Neuronal stem cell (in vitro differentiated cells): ENCODE results near the gene HPCA.

Experiments used
- DNase-seq: peaks from one replicate; pipeline ENCODE4 v3.0.0-alpha.2; 2013; ENCODE audit warnings: low spot score
- H2AFZ ChIP-seq: one replicate; pipeline ENCODE4 v1.6.1; 2013; ENCODE audit warnings: mild to moderate bottlenecking, low read length, inconsistent platforms
- H2AK5ac ChIP-seq: 2 replicates; pipeline ENCODE4 v1.6.1; 2013; ENCODE audit warnings: low read depth, mild to moderate bottlenecking, inconsistent platforms, low read length, moderate library complexity, mixed read lengths
- H2BK120ac ChIP-seq: 2 replicates; pipeline ENCODE4 v1.6.1; 2013; ENCODE audit warnings: low read depth, mild to moderate bottlenecking, inconsistent platforms, low read length, moderate library complexity, mixed read lengths
- H2BK12ac ChIP-seq: one replicate; pipeline ENCODE4 v1.6.1; 2013; ENCODE audit warnings: low read length, inconsistent platforms
- H2BK15ac ChIP-seq: 2 replicates; pipeline ENCODE4 v1.6.1; 2013; ENCODE audit warnings: mild to moderate bottlenecking, low read length, inconsistent platforms, mixed read lengths
- H2BK5ac ChIP-seq: one replicate; pipeline ENCODE4 v1.6.1; 2013; ENCODE audit warnings: inconsistent platforms, mild to moderate bottlenecking, low read length, moderate library complexity
- H3K14ac ChIP-seq: one replicate; pipeline ENCODE4 v1.6.1; 2013; ENCODE audit warnings: low read length, inconsistent platforms
- H3K18ac ChIP-seq: 2 replicates; pipeline ENCODE4 v1.6.1; 2013; ENCODE audit warnings: low read length, inconsistent platforms
- H3K23ac ChIP-seq: 2 replicates; pipeline ENCODE4 v1.6.1; 2013; ENCODE audit warnings: low read depth, mild to moderate bottlenecking, mixed read lengths, low read length, inconsistent platforms; ENCODE audit not compliant: poor library complexity
- H3K27ac ChIP-seq: replicated peaks from 3 replicates; pipeline ENCODE4 v1.5.1; 2013; ENCODE audit warnings: low read length, inconsistent platforms
- H3K27me3 ChIP-seq, 3 experiments: 2 replicates each; pipeline ENCODE4 v1.6.1; 2013; ENCODE audit warnings: low read length in 3 of 3, mild to moderate bottlenecking in 2 of 3, inconsistent platforms in 1 of 3, low read depth in 1 of 3, mixed read lengths in 1 of 3, moderate library complexity in 1 of 3; ENCODE audit not compliant: control insufficient read depth in 3 of 3, insufficient read depth in 3 of 3
- H3K36me3 ChIP-seq, 2 donors: replicated peaks in 1 of 2; 2 replicates each; pipeline ENCODE4 v1.6.1; 2013; ENCODE audit warnings: low read length in 2 of 2; ENCODE audit not compliant: control insufficient read depth in 2 of 2, insufficient read depth in 2 of 2
- H3K4ac ChIP-seq: 2 replicates; pipeline ENCODE4 v1.6.1; 2013; ENCODE audit warnings: inconsistent platforms, mild to moderate bottlenecking, low read length, moderate library complexity
- H3K4me1 ChIP-seq, 2 donors: 1 replicate in 1 of 2; 2 replicates in 1 of 2; pipeline ENCODE4 v1.6.1; 2013; ENCODE audit warnings: low read length in 2 of 2, low read depth in 1 of 2; ENCODE audit not compliant: control insufficient read depth in 2 of 2, insufficient read depth in 1 of 2
- H3K4me2 ChIP-seq: one replicate; pipeline ENCODE4 v1.6.1; 2013; ENCODE audit warnings: mild to moderate bottlenecking, low read length, inconsistent platforms; ENCODE audit not compliant: insufficient read depth, poor library complexity, severe bottlenecking
- H3K4me3 ChIP-seq, 2 donors: 2 replicates each; pipeline ENCODE4 v1.5.1; 2013; ENCODE audit warnings: low read length in 2 of 2, mild to moderate bottlenecking in 2 of 2, inconsistent platforms in 1 of 2, moderate library complexity in 1 of 2
- H3K79me1 ChIP-seq: one replicate; pipeline ENCODE4 v1.6.1; 2013; ENCODE audit warnings: low read depth, mild to moderate bottlenecking, inconsistent platforms, low read length, moderate library complexity
- H3K9ac ChIP-seq: one replicate; pipeline ENCODE4 v1.6.1; 2013; ENCODE audit warnings: mild to moderate bottlenecking, low read depth, low read length, inconsistent platforms; ENCODE audit not compliant: poor library complexity
- H3K9me3 ChIP-seq, 2 donors: replicated peaks in 1 of 2; 2 replicates each; pipeline versions ENCODE3 to v1.6.1; 2013; ENCODE audit warnings: low read length in 2 of 2, mild to moderate bottlenecking in 2 of 2, inconsistent platforms in 1 of 2, low read depth in 1 of 2, mixed read lengths in 1 of 2, moderate library complexity in 1 of 2; ENCODE audit not compliant: control insufficient read depth in 2 of 2, insufficient read depth in 1 of 2
- H4K8ac ChIP-seq: one replicate; pipeline ENCODE4 v1.6.1; 2013; ENCODE audit warnings: low read depth, mild to moderate bottlenecking, inconsistent platforms, low read length, moderate library complexity
- H4K91ac ChIP-seq: one replicate; pipeline ENCODE4 v1.6.1; 2013; ENCODE audit warnings: low read length, low read depth, mild to moderate bottlenecking, inconsistent platforms; ENCODE audit not compliant: poor library complexity
- WGBS, 2 donors: extraction: QIAGEN DNeasy Blood & Tissue Kit; methylation state at CpG; one replicate each; pipeline ENCODE4 v1.1.7; 2013; ENCODE audit warnings: missing lambda C conversion rate in 2 of 2, mixed read lengths in 1 of 2; ENCODE audit not compliant: insufficient read length in 2 of 2, insufficient replicate concordance in 1 of 2; ENCODE audit errors: extremely low coverage in 2 of 2; 5-methylcytosine and 5-hydroxymethylcytosine counted together

HPCA gene

DNA sequence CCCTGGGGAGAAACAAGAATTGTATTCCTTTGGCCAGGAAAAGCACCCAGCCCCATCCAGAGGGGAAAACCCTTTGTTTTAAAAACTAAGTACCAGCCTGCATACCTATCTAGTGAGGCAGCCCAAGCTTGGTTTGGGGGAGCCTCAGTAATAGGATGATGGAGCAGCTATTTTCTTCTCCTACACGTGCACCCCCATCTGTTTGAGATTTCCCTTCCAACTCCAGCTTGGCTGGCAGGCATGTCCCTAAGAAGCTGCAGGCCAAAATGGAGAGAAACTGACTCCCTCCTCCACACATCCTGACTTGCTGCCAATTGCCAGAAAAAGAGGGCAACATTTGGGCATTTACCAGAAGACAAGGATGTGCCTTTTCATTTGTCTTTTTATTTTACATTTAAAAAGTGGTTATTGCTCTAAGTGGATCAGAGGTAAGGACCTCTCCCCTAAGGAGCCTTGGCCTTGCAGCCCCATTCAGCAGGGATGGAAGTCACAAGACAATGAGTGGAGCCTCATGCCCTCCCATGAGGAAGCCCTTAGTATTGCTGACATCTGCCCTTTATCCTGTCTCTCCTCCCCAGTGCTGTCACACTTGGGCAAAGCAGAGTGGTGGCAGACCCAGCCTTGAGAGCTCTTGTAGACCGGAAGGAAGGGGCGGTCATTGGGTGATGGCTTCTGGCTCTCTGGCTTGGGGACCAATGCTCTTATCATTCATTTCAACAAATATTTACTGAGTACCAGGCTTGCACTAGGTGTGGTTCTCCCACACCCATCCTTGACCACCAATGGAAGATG is 24.2 kb upstream of the HPCA start:
- H3K36me3 ChIP-seq, result peaks cover 5 to 61% of the 10 kb centered on the region in 2 donors
- H3K9ac ChIP-seq, result no peak overlapping the region
- H2AFZ ChIP-seq, result no peak overlapping the region
- no peak overlapping the region for H3K23ac ChIP-seq
- H3K14ac ChIP-seq, result no peak overlapping the region
- DNase-seq, result no peak
- no peak overlapping the region for H2BK12ac ChIP-seq
- H3K4me2 ChIP-seq, result no peak overlapping the region
- H3K27me3 ChIP-seq, result no peaks in the 10 kb centered on the region
- H2AK5ac ChIP-seq, result no peak overlapping the region
- no peak overlapping the region for H4K8ac ChIP-seq
- no peaks in the 10 kb centered on the region for H3K4me1 ChIP-seq
- no peak overlapping the region for H3K4me3 ChIP-seq
- H2BK120ac ChIP-seq, result no peak overlapping the region
- H3K4ac ChIP-seq, result no peak overlapping the region
- no CpG with 5 or more reads among the region's 3 CpGs for WGBS, 2 donors
- H3K79me1 ChIP-seq, result no peaks in the 10 kb centered on the region
- H3K9me3 ChIP-seq, result no peaks in the 10 kb centered on the region
- H3K27ac ChIP-seq, result no peak overlapping the region
- no peak overlapping the region for H2BK15ac ChIP-seq
- H3K18ac ChIP-seq, result no peak overlapping the region
- no peak overlapping the region for H2BK5ac ChIP-seq
- H4K91ac ChIP-seq, result no peak overlapping the region

DNA sequence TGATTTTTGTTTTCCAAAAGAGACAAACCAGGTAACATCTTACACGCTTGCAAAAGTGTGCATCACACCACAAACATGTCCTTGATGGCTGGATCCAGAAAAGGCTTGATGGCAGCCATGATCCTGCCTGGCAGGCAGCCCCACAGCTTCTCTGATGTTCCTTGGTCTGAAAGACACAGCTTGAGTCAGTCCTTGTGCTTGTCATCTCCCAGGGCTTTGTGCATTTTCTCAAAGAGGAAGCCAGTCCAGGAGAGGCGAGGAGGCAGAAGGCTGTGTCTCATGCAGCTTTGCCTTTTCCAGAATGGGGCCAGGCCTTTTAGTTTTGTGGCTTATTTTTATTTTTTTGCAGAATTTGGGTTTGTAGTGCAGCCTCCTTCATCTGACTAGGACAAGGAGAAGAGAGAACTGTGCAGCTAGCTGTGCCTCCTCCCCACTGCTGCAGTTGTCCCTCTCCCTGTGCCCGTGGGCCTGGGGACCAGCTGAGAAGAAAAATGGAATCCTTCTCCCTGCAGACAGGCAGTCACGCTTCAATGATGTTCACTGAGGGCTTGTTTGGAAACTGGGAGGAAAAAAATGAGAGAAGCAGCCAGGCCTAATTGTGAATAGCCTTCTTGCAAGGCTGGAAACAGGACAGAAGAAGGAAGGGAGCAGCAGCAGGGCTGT is 22.9 kb upstream of the HPCA start:
- Histone ChIP-seq H2BK15ac (no peak overlapping the region), H3K4me2 (no peak overlapping the region), H3K14ac (no peak overlapping the region), H4K8ac (no peak overlapping the region), H2BK120ac (no peak overlapping the region), H3K9ac (no peak overlapping the region), H3K4ac (no peak overlapping the region), H3K27me3 (no peaks in the 10 kb centered on the region), H3K4me1 (no peaks in the 10 kb centered on the region), H3K27ac (no peak overlapping the region), H3K4me3 (no peak overlapping the region), H2BK5ac (no peak overlapping the region), H2BK12ac (no peak overlapping the region), H3K9me3 (no peaks in the 10 kb centered on the region), H3K36me3 (peaks cover 3 to 49% of the 10 kb centered on the region in 2 donors), H2AK5ac (no peak overlapping the region), H2AFZ (no peak overlapping the region), H3K18ac (no peak overlapping the region), H3K23ac (no peak overlapping the region), H3K79me1 (no peaks in the 10 kb centered on the region), H4K91ac (no peak overlapping the region)
- DNase-seq, result no peak
- WGBS, 2 donors, result no CpG with 5 or more reads among the region's 4 CpGs

DNA sequence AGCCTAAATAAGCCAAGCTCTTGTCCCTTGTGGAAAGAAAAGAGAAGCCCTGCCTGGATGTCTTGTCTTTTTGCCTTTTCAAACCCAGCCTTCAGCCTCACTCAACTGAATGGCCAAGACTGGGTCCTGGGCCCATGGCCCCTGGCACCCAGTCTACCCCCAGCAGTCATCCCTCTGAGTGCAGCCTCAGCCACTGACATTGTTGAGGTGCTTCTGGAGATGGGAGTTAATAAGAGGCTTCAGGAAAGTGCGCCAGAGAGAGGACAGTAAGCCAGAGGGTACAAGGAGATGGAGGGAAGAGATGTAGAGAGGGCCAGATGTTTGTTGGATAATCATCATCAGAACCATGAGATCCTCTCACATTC is 22.4 kb upstream of the HPCA start:
- Histone ChIP-seq H3K36me3 (peaks cover 3 to 44% of the 10 kb centered on the region in 2 donors), H3K9ac (no peak overlapping the region), H2BK5ac (no peak overlapping the region), H2BK15ac (no peak overlapping the region), H3K14ac (no peak overlapping the region), H4K91ac (no peak overlapping the region), H3K27ac (no peak overlapping the region), H4K8ac (no peak overlapping the region), H2AK5ac (no peak overlapping the region), H3K4me1 (no peaks in the 10 kb centered on the region), H3K27me3 (peaks cover 0 to 2% (median 0%) of the 10 kb centered on the region in 3 experiments), H2BK12ac (no peak overlapping the region), H3K23ac (no peak overlapping the region), H3K9me3 (no peaks in the 10 kb centered on the region), H3K4me2 (no peak overlapping the region), H2BK120ac (no peak overlapping the region), H3K4me3 (no peak overlapping the region), H3K79me1 (no peaks in the 10 kb centered on the region), H2AFZ (no peak overlapping the region), H3K4ac (no peak overlapping the region), H3K18ac (no peak overlapping the region)
- DNase-seq, result no peak
- no CpG with 5 or more reads among the region's 1 CpG for WGBS, 2 donors

DNA sequence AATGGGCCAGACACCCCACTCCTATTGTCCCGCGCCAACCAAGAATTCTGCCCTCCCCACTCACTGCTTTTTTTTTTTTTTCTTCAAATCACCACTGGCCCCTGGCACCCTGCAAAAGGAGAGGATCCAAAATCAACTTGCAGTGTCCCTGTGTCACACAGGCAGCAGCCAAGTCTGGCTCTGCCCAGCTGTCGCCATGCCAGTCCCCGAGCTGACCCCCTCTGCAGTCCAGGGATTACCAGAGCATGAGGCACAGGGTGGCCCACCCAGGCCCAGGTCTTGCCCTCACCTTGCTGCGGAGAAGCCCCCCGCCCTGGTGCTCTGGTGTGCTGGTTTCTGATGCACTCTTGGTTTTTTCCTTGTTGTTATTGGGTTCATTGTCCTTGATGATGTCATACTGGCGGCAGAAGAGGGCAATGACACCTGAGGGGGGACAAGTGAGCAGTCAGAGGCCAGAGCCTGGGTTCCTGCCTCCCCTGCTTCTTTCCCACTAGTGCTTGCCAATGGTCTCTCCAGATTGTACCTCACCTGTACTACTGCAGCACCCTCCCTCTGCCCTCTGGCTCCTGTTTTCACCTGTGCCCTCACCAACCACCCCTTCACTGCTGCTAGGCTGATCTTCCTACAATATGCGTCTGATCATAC is 21.8 kb upstream of the HPCA start:
- no peak overlapping the region for H2BK120ac ChIP-seq
- peaks cover 3 to 38% of the 10 kb centered on the region in 2 donors for H3K36me3 ChIP-seq
- H3K9ac ChIP-seq, result no peak overlapping the region
- H3K27me3 ChIP-seq, result peaks cover 0 to 2% (median 0%) of the 10 kb centered on the region in 3 experiments
- peak overlapping the region; percentile 21 for H3K18ac ChIP-seq
- no peak overlapping the region for H3K4me3 ChIP-seq
- no peak overlapping the region for H3K27ac ChIP-seq
- H2AFZ ChIP-seq, result no peak overlapping the region
- no peaks in the 10 kb centered on the region for H3K4me1 ChIP-seq
- no peak overlapping the region for H3K4me2 ChIP-seq
- no peak for DNase-seq
- no peak overlapping the region for H3K4ac ChIP-seq
- no peak overlapping the region for H3K14ac ChIP-seq
- no peak overlapping the region for H2BK12ac ChIP-seq
- WGBS, 2 donors, result no CpG with 5 or more reads among the region's 8 CpGs
- H4K91ac ChIP-seq, result no peak overlapping the region
- no peaks in the 10 kb centered on the region for H3K9me3 ChIP-seq
- no peak overlapping the region for H2BK5ac ChIP-seq
- no peaks in the 10 kb centered on the region for H3K79me1 ChIP-seq
- no peak overlapping the region for H2BK15ac ChIP-seq
- H4K8ac ChIP-seq, result no peak overlapping the region
- peak overlapping the region; percentile 33 for H3K23ac ChIP-seq
- no peak overlapping the region for H2AK5ac ChIP-seq
